Keratinocyte (primary cell): ENCODE data around the gene TBX3. TPM values are rescaled to one million over a fixed set of nuclear protein-coding genes. Genes with fewer than 3 reads are reported as not detected.

Experiments
- DNase-seq: peaks from one replicate; pipeline ENCODE4 v3.0.0-alpha.2; 2011; ENCODE audit warnings: low read depth, missing footprints, low spot score
- FAIRE-seq: peaks from 2 replicates; lab custom pipeline; 2011; peaks lifted over from hg19 to GRCh38; lab: Jason Lieb, UNC
- H2AFZ ChIP-seq: 2 replicates; pipeline ENCODE4 v1.6.0; 2012; ENCODE audit warnings: low read length, control low read depth, inconsistent platforms; ENCODE audit not compliant: control insufficient read depth
- H3K27ac ChIP-seq: 2 replicates; pipeline ENCODE4 v1.5.1; 2011; ENCODE audit warnings: low read length; ENCODE audit not compliant: control insufficient read depth, insufficient read depth
- H3K27me3 ChIP-seq: 3 replicates; pipeline ENCODE4 v1.6.0; 2011; ENCODE audit warnings: low read length; ENCODE audit not compliant: control insufficient read depth, insufficient read depth; ENCODE audit errors: extremely low read depth
- H3K36me3 ChIP-seq, 2 experiments: 2 replicates in 1 of 2; 3 replicates in 1 of 2; pipeline ENCODE4 v1.5.1; 2011; ENCODE audit warnings: low read length in 2 of 2, mild to moderate bottlenecking in 1 of 2; ENCODE audit not compliant: control insufficient read depth in 2 of 2, insufficient read depth in 2 of 2; ENCODE audit errors: extremely low read depth in 1 of 2
- H3K4me1 ChIP-seq: 3 replicates; pipeline ENCODE4 v1.5.1; 2011; ENCODE audit warnings: low read length; ENCODE audit not compliant: control insufficient read depth, insufficient read depth; ENCODE audit errors: extremely low read depth
- H3K4me2 ChIP-seq: 3 replicates; pipeline ENCODE4 v1.6.0; 2011; ENCODE audit warnings: low read depth, low read length; ENCODE audit not compliant: control insufficient read depth, insufficient read depth; ENCODE audit errors: extremely low read depth
- H3K4me3 ChIP-seq, 3 experiments: fragments of 200-600 bp in 1 of 3; sonication (generic) in 1 of 3; 2 replicates in 2 of 3; 3 replicates in 1 of 3; pipeline ENCODE4 v1.5.1; 2011 to 2016; ENCODE audit warnings: low read length in 3 of 3, mild to moderate bottlenecking in 3 of 3, control low read depth in 2 of 3, inconsistent platforms in 1 of 3, low read depth in 1 of 3, mixed read lengths in 1 of 3, mixed run types in 1 of 3, moderate library complexity in 1 of 3; ENCODE audit not compliant: control insufficient read depth in 2 of 3, insufficient read depth in 2 of 3; ENCODE audit errors: extremely low read depth in 1 of 3
- H3K79me2 ChIP-seq: 2 replicates; pipeline ENCODE4 v1.6.0; 2012; ENCODE audit warnings: low read length; ENCODE audit not compliant: control insufficient read depth, insufficient read depth
- H3K9ac ChIP-seq: 3 replicates; pipeline ENCODE4 v1.6.0; 2011; ENCODE audit warnings: low read length; ENCODE audit not compliant: control insufficient read depth, insufficient read depth; ENCODE audit errors: extremely low read depth
- H3K9me1 ChIP-seq: 3 replicates; pipeline ENCODE4 v1.6.0; 2011; ENCODE audit warnings: low read length; ENCODE audit not compliant: control insufficient read depth, insufficient read depth; ENCODE audit errors: extremely low read depth
- H3K9me3 ChIP-seq: 2 replicates; pipeline ENCODE4 v1.5.1; 2012; ENCODE audit warnings: low read depth, low read length; ENCODE audit not compliant: control insufficient read depth
- H4K20me1 ChIP-seq: 3 replicates; pipeline ENCODE4 v1.6.0; 2011; ENCODE audit warnings: low read length; ENCODE audit not compliant: control insufficient read depth, insufficient read depth; ENCODE audit errors: extremely low read depth
- EZH2 ChIP-seq: IDR thresholded peaks from one replicate; pipeline ENCODE4 v1.6.1; 2012; ENCODE audit warnings: inconsistent platforms, mild to moderate bottlenecking, low read length, moderate library complexity
- dilution Hi-C: fragments of 300-500 bp; cut with MboI; formaldehyde crosslinking; loops from one replicate; pipeline ENCODE4 v1.7.0; 2020; ENCODE audit warnings: low sequenced_read_pairs; ENCODE audit not compliant: extremely low pct_ligation_motif_present
- polyA plus RNA-seq, 5 experiments: library from polyadenylated mRNA; depleted of rRNA in 3 of 5; stranded (reverse) in 3 of 5; stranded (forward) in 1 of 5; unstranded in 1 of 5; fragments of >200 nt; gene quantifications; 1 replicate in 1 of 5; 2 replicates in 3 of 5; 3 replicates in 1 of 5; pipeline versions ENCODE4 v1.2.1 to v1.2.3, GENCODE V29; 2011 to 2012; ENCODE audit warnings: missing spikeins in 2 of 5, low read depth in 1 of 5, low replicate concordance in 1 of 5
- TF ChIP-seq, protein P1 (sequence below), 3 experiments: IDR thresholded peaks in 1 of 3; conservative IDR thresholded peaks in 1 of 3; optimal IDR thresholded peaks in 1 of 3; 2 replicates in 2 of 3; 3 replicates in 1 of 3; pipeline versions ENCODE3 to v1.5.1; 2011; ENCODE audit warnings: low read length in 3 of 3, mild to moderate bottlenecking in 3 of 3, moderate library complexity in 2 of 3, control low read depth in 1 of 3, inconsistent platforms in 1 of 3; ENCODE audit not compliant: insufficient read depth in 2 of 3; ENCODE audit errors: extremely low read depth in 1 of 3

The TBX3 gene
- polyA plus RNA-seq, 1 donor (not counting 4 experiments of a cell fraction or from before 2014, with no cell fraction given), result 7.8 TPM

DNA sequence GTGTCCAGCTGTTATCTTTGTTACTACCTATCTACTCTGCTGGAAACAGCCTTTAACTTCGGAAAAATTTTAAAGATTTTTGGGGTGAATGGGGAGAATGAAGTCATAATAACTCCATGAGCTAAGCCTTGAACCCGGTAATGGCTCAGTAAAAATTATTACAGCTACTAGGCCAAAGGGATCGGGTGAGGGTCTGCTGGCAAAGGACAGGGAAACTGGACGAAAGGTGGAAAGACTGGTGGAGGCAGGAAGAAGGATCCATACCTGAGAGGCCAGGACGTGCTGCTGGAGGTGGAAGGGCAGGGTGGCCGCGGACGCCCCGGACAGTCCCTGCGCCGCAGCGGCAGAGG, 10.1 kb downstream of the TBX3 start:
- dilution Hi-C loops, result no loop called here
- Histone ChIP-seq H3K27me3 (no peaks in the 10 kb centered on the region), H2AFZ (no peak overlapping the region), H3K9me1 (no peaks in the 10 kb centered on the region), H3K4me1 (peaks cover 2% of the 10 kb centered on the region), H3K4me2 (no peak overlapping the region), H3K79me2 (no peaks in the 10 kb centered on the region), H3K36me3 (peaks cover 4 to 30% of the 10 kb centered on the region in 2 experiments), H4K20me1 (no peaks in the 10 kb centered on the region), H3K9ac (no peak overlapping the region), H3K27ac (no peak overlapping the region), H3K4me3 (no peak overlapping the region), H3K9me3 (no peaks in the 10 kb centered on the region)
- TF ChIP-seq, protein P1, sequence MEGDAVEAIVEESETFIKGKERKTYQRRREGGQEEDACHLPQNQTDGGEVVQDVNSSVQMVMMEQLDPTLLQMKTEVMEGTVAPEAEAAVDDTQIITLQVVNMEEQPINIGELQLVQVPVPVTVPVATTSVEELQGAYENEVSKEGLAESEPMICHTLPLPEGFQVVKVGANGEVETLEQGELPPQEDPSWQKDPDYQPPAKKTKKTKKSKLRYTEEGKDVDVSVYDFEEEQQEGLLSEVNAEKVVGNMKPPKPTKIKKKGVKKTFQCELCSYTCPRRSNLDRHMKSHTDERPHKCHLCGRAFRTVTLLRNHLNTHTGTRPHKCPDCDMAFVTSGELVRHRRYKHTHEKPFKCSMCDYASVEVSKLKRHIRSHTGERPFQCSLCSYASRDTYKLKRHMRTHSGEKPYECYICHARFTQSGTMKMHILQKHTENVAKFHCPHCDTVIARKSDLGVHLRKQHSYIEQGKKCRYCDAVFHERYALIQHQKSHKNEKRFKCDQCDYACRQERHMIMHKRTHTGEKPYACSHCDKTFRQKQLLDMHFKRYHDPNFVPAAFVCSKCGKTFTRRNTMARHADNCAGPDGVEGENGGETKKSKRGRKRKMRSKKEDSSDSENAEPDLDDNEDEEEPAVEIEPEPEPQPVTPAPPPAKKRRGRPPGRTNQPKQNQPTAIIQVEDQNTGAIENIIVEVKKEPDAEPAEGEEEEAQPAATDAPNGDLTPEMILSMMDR (optimal IDR thresholded peaks at IDR 0.05 in 1 of 3, IDR thresholded peaks at IDR 0.05 in 1 of 3, conservative IDR thresholded peaks at IDR 0.05 in 1 of 3; ENCODE audit: extremely low read depth in 1 of 3, insufficient read depth in 2 of 3, low read length in 3 of 3), result no peak
- no peak for TF ChIP-seq EZH2
- no peak for FAIRE-seq
- no peak for DNase-seq

DNA sequence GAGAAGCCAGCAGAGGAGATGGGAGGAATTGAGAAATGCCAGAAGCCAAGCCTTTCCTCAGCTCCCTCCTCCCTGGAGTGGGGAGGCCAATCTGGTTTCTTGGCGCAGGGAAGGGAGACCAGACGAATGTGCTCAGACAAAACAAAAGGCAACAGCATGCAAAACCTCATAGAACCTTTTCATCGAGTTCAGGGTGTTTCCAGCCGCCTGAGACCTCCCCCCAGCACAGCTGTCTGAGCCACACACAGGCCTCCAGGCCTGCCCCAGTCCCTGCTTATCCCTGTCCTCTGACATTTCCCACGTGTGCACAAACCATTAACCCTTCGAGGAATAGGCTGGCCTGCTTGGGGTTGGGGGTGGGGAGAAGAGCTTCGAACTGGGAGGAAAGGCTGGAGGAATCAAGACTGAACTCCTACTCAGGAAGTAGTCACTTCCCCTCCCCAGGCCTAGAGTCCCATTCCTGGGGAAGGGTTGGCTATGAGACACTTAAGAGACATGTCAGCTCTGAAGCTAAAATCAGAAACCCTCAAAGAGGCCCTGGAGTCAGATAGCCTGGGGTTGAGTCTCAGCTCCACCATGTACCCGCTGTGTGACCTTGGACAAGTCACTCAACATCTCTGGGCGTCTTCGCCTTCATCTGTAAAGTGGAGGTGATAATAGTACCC, 10.7 kb downstream of the TBX3 start:
- Histone ChIP-seq H3K4me2 (no peak overlapping the region), H3K79me2 (no peaks in the 10 kb centered on the region)
- dilution Hi-C loops, result no loop called here

More for the DNA sequence above, 10.7 kb downstream of the TBX3 start:
- Histone ChIP-seq H3K36me3 (peaks cover 4 to 27% of the 10 kb centered on the region in 2 experiments), H4K20me1 (no peaks in the 10 kb centered on the region), H3K4me3 (no peak overlapping the region), H3K9me3 (no peaks in the 10 kb centered on the region), H3K4me1 (peaks cover 5% of the 10 kb centered on the region), H3K27ac (no peak overlapping the region), H3K9me1 (no peaks in the 10 kb centered on the region), H2AFZ (no peak overlapping the region), H3K9ac (no peak overlapping the region), H3K27me3 (no peaks in the 10 kb centered on the region)
- FAIRE-seq (no peak), DNase-seq (no peak)
- no peak for TF ChIP-seq EZH2
- TF ChIP-seq, protein P1 (optimal IDR thresholded peaks at IDR 0.05 in 1 of 3, IDR thresholded peaks at IDR 0.05 in 1 of 3, conservative IDR thresholded peaks at IDR 0.05 in 1 of 3; ENCODE audit: extremely low read depth in 1 of 3, insufficient read depth in 2 of 3, low read length in 3 of 3), result no peak
